HG02884 (cell line): ENCODE results near the gene EMID1.
"Not testable (repeated sequence)": the region's sequence is repeated elsewhere in the genome, so short reads cannot be mapped to it uniquely, and the experiment has no call there.

Experiments
- ATAC-seq: cut with Tn5 transposase; IDR thresholded peaks from one replicate; pipeline ENCODE4 v1.9.1; 2021; ENCODE audit warnings: mild to moderate bottlenecking, moderate library complexity; ENCODE audit not compliant: unreplicated experiment

The EMID1 gene

DNA sequence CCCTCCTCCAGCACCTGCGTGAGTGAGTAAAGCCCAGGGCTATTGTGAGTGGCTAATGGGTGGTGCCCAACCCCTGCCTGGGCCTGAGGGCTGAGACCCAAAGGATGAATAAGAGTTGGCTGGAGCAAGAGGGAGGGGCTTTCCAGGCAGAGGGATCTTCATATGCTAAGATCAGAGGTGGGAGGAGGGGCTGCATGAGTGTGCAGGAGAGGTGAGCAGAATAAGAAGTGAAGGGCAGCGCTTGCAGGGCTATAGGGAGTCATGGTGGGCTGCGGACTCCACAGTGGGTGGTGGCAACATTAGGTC, 3.9 kb downstream of the EMID1 start:
- no peak for ATAC-seq

DNA sequence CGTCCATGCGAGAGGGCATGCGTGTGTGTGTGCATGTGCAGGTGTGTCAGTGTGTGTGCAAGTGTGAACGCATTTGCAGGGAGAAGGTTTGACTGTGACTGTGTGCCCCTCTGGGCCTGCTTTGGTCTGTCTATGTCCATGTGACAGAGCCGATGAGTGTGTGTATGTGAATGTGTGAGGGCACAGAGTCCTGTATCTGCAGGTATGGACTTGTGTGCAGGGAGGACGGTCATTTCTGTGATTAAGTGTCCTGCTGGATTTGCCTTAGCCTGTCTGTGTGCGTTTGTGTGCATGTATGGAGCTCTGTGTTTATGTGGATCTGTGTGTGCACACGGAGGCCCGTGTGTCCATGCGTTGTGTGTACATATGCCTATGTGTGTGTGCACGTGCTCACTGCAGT, 5.4 kb downstream of the EMID1 start:
- ATAC-seq, result no peak

DNA sequence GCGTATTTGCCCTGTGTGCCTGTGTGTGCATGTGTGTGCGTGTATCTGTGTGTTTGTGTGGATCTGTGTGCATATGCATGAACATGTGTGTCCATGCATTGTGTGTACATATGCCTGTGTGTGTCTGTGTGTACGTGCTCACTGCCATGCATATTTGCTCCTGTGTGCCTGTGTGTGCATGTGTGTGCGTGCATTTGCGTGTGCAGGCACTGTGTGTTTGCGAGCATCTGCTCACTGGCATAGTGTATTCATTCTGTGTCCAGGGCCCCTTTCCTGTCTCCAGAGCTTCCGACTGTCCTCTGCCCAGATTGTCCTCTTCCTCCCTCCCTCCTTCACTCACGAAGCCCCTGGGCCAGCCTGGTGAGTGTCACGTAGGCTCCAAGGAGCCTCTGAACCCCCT, 5.8 kb downstream of the EMID1 start:
- ATAC-seq, result no peak

DNA sequence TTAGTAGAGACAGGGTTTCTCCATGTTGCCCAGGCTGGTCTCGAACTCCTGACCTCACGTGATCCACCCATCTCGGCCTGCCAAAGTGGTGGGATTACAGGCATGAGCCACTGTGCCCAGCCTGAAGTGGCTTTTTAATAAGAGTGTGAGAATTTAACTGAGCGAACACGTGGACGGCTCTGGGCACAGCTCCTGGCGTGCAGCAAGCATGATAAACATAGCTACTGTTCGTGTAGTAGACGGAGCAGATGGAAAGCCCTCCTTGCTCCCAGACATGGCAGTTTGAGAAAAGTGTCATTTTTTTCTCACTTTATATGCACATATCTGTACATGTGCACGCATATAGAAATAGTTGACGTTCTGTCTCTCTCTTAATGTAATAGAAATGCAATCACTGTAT, 7.0 kb downstream of the EMID1 start:
- no peak for ATAC-seq

DNA sequence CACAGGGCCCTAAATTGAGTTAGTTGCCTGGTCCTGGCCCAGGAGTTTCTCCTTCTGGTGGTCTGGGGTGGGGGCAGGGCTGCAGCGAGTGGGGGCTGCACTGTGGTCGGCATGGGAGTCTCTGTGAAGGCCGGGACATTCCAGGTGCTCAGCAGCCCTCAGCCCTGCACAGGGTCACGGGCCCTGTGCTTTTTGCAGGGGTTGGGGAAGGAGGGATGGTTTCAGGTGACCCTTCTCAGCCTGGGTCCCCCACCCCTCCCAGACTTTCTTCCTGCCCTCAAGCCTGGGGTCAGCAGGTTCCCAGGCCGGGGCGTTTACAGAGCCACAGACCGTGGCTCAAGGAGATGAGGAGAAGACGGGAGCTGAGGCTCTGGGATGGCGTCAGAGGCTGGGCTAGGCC, 7.8 kb downstream of the EMID1 start:
- no peak for ATAC-seq

DNA sequence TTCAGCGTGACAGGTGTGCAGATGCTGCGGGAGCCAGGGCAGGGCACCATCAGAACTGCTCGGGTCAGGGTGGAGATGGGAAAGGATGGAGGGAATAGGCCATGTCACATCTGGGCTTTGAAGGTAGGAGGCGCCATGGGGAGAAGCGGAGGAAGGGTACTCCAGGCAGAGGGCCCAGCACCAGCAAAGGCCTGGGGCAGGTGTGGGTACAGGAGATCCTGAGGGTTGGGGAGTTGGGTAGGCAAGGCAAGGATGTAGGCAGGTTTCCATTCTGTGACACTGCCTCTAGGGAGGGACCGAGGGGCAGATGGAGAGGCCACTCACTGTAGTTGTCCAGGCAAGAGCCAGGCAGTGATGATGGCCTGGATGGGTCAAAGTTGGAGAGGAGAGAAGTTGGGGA, 8.5 kb downstream of the EMID1 start:
- no peak for ATAC-seq

DNA sequence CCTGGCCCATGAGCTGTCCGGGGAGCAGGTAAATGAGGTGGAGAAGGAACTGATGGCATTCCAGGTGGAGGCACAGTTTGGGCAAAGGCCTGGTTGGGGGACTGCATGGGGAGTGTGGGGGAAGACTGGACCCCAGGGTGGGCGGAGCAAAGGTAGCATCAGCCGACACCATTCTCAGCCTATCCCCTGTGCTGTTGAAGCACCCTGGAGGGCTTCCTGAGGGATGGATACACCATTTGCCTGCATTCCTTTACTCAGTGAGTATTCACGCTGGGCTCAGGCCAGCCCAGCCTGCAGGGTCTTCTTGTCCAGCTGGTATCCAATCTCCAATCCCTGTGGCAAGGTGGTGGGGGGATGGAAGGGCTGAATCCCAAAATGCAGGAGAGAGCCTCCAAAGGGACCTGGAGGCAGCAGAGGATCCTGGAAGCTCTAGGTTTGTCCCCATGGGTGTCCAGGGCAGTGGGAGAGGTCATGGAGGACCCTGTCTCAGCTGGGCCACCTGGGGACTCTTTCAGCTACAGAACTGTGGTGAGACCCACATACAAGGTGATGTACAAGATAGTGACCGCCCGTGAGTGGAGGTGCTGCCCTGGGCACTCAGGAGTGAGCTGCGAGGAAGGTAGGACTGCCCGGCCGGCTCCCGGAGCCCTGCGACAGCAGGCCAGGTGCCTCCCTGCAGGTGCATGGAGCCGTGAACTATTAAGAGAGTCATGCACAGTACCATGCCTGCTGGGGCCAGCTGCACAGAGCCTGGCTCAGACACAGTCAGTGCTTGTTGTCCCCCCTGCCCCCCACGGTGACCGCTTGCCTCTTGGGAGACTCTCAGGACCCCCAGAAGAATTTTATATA, 9.5 kb downstream of the EMID1 start:
- no peak for ATAC-seq

DNA sequence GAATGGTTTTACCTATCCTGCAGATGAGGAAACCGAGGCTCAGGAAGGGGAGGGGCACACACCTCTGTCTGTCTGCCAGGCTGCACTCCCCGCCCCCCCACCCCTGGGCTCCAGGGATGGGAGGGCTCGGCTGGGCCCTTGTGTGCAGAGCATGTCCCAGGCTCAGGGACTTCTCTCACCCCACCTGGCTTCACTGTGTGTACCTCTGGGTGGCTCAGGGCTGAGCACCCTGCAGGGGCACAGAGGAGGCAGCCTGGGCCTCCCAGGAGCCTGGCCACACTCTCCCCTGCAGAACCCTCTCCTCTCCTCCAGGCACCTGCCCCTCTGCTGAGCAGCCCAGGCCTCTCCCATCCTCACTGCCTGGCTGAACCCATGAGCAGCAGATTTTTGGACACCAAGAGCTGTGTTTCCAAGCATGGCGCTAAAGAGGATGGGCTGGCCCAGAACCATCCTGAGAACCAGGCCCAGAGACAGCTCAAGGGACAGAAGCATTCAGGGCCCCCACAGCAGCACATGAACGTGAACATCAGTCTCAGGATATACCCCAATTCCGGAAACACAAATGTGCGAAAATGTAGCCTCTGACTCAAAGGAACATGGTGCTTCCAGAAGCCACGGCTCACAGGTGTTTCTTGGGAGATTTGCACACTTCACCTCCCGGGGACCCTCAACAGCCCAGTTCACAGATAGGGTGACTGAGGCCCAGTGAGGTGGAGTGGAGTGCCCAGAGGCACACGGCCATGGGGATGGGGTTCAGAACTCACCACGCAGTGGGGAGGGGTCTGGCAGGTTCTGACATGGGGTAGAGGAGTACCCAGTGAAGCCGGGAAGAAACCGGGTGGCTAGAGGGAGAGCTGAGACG, 10.5 kb downstream of the EMID1 start:
- ATAC-seq, result no peak

DNA sequence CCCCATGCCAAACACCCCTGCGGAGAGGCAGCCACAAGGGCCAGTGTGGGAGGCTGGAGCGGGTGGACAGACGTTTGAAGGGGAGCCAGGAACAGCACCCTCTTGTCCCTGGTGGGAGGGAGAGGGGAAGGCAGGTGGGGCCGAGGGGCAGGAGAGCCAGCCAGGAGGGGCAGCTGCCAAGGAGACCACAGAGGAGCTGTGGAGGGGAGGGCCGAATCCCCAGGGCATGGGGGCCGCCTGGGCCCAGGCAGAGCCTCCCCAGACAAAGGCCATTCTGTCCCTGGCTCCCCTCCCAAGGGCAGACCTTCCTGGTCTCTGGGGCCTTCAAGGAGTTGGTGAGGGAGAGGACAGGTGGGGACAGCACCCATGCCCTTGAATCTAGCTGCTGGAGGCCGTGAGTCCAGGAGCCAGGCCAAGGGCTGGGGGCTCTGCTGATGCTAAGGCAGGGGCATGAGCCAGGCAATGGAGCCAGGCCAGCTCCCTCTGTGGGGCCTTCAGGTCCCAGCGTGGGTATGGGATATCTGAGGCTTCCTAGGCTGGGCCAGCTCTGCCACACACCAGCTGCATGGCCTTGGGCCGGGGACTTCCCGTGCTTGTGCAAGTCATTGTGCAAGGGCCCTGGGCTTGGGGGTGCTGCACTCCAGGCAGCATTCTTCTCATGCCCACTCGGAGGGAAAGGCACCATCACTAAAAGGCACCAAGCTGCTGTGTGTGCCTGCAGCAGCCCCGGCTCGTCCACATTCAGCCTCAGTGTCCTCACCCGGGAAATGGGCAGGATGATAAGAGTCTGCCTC, 11.4 kb downstream of the EMID1 start:
- ATAC-seq, result no peak

DNA sequence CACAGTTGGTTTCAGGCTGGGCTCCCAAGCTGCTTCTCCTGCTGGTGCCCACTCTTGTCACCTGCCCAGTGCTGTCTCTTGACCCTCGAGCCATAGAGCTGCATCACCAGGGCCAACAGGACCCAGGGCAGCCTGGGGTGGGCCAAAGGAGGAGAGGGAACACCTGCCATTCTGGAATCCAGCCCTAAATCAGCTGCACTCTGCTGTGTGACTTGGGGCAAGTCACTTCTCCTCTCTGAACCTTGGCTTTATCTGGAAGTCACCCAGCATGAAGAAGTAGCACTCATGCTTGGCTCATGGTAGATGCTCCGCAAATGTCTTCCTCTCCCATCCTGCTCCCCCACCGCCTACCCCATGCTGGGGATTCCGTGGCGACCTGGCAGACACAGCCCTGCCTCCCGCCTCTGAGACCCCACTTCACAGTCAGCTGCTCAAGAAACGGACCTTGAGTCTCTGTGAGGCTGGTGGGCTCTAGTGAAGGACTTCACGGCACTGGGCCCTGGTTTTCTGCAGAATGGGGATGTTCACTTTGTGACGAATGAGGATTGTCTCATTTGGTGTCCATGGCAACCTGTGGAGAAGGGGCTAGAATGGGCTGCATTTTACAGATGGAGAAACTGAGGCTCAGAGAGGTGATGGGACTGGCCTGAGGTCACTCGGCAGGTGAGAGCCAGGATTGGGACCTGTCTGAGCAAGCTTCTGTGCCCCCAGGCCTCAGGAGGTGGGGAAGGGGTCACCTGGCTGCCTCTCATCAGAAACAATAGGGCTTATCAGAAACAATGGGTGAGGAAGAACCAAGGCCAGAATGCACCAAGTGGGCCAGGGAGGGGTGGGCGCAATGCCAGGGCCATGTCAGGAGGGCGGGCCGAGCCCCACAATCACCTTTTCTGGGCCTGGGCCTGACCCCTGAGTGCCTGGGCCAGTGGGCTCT, 12.4 kb downstream of the EMID1 start:
- ATAC-seq, result no peak

DNA sequence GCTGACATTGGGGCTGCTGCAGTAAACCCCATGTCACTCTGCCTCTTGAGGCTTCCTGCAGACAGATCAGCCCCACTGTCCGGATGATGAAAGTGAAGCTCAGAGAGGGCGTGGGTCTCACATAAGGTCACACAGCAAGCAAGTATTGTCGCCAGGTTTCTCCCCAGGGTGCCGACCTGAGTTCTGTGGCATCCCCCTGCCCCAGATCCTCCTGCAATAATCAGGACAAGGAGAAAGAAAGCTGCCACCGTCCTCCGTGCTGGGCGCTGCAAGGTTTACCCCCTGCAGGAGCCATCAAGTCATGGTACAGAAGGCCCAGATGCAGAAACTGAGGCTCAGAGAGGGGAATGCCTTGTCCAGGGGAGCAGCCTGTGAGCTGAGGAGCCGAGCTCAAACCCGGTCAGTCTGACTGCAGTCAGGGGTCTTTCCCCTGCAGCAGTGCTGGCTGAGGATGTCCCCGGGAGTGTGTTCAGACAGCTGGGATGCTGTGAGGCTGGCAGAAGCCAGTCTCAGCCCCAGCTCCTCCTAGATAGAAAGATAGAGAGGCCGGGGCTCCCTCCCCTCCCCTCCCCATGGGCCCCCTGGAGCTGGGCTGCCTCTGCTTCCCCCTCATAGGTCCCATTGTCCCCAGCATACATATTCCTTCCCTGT, 13.2 kb downstream of the EMID1 start:
- no peak for ATAC-seq

DNA sequence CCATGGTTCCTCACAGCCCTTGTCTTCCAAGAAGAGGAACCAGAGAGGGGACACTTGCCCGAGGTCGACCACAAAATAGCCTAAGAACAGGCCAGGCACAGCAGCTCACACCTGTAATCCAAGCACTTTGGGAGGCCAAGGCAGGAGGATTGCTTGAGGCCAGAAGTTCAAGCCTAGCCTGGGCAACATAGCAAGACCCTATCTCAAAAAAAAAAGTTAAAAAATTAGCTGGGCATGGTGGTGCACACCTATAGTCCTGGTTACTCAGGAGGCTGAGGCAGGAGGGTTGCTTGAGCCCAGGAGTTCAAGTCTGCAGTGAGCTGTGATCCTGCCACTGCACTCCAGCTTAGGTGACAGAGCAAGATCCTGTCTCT, 13.7 kb downstream of the EMID1 start:
- not testable (repeated sequence) for ATAC-seq

DNA sequence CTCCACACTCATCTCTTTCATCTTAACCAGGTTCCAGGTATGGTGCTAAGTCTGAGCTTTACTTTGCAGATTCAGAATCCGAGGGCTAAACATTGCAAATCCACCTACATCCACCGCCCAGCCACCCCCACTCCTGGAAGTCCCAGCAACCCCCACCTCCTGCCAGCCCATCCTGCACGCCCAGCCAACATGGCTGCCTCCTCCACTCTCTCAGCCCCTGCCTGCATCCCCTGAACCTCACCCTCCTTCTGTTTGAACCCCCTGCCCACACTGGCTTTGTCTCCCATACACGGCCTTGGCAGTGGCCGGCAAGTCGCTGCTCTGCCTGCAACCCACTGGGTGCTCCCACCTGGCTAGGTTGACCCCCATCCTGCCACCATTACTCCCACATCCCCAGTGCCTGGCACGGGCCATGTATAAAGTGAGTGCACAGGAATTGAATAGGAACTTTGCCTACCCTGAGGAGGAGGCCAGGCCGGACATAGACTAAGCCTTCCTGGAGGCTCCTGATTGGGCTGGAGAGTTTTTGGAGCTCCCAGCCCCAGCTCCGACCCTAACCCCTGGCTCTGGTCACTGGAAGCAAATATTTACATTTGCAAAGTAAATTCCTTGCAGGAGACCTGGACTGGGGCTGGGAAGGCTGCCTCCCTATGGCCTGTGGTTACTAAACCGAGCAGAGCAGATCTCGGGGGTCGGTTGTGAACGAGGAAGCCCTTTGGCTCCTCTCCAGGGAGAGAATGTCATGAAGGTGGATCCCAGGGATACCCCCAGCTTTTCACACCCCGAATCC, 14.4 kb downstream of the EMID1 start:
- no peak for ATAC-seq

DNA sequence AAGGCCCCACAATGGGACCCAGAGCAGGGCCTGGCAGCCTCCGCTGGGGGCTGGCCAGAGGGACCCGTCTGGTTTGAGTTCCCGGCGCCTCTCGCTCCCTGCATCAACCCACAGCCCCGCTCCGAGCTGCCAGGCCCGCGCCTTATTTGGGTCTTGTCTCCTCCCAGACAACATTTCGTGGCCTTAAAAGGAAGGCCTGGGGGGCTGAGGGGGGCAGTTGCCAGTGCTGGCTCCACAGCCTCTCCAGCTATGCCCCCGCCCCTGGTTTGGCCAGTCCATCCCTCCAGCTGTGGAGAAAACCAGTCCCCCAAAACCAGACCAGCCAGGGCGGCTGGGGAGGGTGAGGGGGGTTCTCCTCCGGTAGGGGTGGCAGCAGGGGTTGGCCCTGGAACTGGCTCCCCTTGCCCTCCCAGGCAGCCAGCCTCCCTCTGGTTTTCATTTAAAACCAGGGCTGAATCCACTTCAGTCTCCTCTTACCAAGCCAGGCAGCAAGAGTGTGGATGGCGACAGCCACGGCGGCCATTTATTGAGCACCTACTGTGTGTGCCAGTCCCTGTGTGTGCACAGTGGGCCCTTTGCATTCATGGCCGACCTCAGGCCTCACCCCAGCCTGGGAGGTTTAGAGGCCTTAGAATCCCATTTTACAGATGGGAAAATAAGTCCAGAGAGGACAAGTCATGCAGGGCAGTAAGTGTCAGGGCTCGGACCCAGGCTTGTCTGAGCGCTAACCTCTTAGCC, 18.6 kb downstream of the EMID1 start:
- no peak for ATAC-seq

DNA sequence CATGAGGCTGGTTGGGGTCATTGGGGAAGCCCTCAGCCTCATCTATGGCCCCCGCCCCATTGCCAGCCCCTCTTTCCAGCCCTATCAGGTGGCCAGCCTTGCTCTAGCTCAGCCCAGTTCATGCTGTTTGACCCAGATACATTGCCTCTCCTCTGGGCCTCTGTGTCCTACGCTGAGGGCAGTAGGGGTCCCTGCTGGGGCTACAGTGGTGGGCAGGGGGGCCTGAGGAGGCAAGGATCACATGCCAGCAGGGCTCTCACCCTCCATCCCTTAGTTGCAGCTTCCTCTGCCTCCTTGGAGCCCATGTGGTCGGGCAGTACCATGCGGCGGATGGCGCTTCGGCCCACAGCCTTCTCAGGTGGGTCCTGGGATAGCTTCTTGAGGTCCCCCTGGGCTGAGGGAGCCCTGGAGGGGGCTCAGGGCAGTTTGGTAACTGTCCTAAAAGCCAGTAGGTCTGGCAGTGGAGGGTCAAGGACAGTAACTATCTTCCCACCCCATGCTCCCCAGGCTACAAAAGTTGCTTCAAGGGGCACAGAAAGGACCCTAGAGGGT, 19.2 kb downstream of the EMID1 start:
- no peak for ATAC-seq

DNA sequence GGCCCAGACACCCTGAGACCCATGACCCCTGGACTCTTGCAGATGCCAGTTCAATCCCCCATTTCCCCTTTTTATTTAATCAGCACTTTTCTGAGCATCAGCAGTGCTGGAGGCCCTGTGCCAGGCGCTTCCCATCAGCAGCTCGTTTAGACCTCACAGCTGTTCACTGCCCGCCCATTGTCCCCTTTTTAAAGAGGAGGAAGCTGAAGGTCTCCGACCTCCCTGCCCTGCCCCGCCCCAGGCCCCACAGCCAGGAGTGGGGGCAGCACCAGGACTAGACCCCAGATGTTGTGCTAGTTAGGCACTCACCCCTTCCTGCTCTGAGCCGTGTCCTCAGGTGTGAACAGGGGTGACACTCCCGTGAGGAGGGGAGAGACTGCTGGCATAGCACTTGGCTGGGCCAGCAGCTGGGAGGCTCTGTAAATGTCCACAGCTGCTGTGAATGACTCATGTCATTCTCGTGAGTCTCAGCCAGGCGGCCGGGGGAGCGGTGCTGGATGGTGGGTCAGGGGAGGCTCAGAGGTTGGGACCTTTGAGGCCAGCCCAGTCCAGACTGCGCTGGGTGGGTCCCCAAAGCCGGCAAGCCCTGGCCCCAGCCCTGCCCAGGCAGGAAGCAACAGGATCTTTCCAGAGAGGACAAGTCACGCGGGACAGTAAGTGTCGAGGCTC, 19.9 kb downstream of the EMID1 start:
- no peak for ATAC-seq

DNA sequence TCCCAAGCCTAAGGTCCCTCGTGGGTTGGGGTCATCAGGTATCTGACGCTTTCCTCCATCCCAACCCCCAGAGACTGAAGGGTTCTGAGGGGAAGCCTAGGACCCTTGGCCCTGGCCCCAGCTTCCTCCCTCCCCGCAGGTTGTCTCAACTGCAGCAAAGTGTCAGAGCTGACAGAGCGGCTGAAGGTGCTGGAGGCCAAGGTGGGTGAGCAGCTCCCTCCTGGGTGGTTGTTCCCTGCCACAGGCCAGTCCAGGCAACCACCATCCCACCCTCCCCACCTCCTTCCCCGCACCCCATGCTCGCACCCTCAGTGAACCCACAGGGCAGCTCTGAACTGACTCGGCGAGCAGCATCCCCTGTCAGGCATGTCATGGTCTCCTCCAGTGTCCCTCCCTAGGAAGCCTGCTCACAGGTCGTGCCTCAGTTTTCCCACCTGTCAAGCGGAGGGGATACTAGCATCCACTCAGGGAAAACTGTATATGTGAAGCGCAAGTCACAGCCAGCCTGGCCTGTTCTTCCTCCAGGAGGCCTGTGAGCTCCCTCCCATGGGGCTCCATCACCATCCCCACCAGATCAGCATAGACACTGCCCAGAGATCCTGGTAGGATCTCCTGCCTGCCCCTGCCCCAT, 20.8 kb downstream of the EMID1 start:
- ATAC-seq, result no peak
